ENCODE data around the gene S1PR4. TPM values are rescaled to one million over a fixed set of nuclear protein-coding genes. Genes with fewer than 3 reads are reported as not detected.

Gene S1PR4
- total and polyA plus RNA-seq, 9 of the 15 experiments (the other 6 are each of a cell fraction or from before 2014, with no cell fraction given): 0.27 TPM; not detected in 8

DNA sequence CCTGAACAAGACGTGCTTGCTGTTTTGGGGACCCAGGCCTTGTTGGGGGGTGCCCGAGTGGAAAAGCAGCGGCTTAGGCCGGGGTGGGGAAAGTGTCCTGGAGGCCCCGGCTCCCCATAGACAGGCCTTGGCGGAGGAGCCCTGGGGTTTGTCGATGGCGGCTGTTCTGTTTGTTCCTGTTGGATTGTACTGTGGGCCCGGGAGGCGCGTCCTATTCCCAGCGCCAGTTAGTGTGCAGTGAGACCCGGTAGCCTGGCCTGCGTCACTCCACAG, 18.3 kb downstream of the S1PR4 start (continued):
- TF ChIP-seq CBX1 (IDR thresholded peaks at IDR 0.05; ENCODE audit: low read depth) (no peak), ATF1 (CRISPR knock-in tag; IDR thresholded peaks at IDR 0.05) (no peak), ATF1 (tag; IDR thresholded peaks at IDR 0.05) (no peak), ZNF431 (CRISPR knock-in tag; IDR thresholded peaks at IDR 0.05) (no peak)

DNA sequence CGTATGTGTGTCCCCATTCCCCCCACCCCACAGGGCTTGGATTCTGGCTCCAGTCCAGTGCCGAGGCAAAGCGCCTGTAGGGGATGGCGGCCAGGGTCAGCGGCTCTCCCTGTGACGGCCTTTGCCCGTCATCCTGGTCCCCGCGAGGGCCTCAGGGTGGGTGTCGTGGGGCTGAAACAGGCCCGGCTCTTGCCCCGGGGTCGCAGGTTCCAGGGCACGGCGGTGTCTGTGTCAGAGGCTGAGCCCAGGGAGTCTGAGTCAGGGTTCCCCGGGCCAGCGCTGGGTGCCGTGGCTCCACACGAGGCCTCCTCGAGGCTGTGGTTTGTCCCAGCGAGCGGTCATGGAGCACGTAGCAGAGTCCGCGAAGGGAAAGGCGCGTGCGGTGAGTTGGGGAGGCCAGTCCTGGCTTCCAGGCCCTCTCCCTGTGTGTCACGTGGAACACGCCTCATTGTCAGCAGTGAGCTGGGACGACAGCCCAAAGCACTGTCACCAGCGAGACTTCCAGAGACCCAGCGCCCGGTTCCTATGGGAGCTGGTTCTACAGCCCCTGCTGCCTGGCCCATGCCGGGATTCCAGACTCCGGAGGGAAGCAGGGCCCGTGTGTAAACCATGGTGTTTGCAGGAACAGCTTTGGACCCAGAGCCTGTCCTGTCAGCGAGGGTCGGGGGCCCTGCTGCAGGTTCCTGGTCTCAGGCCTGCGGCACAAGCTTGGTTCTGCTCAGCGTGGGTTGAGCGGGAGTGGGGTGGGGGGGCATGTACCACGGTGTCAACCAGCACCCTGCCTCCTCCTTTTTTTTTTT, 20.5 kb downstream of the S1PR4 start:
- Histone ChIP-seq H3K4me3 (no peak overlapping the region), H4K20me1 (replicated peaks; ENCODE audit: control insufficient read depth, insufficient read depth, low read length) (no peaks in the 10 kb centered on the region), H3K9ac (ENCODE audit: insufficient read depth in 1 of 2, low read depth in 2 of 2, low read length in 2 of 2) (peak overlapping the region in 1 of 2 experiments; percentile 73; a peak in 2 of 4 replicates), H3K4me2 (ENCODE audit: insufficient read depth, low read length) (no peak overlapping the region), H3K27ac (ENCODE audit: extremely low read depth, low read depth, low read length) (no peak overlapping the region), H3K4me1 (replicated peaks in 1 of 2; ENCODE audit: control insufficient read depth in 2 of 2, insufficient read depth in 2 of 2, low read length in 2 of 2) (peaks cover 0 to 52% of the 10 kb centered on the region in 2 experiments; a peak in 3 of 5 replicates), H3K9me3 (replicated peaks; ENCODE audit: control insufficient read depth, insufficient read depth, low read depth, low read length) (no peaks in the 10 kb centered on the region), H3K9me1 (ENCODE audit: control insufficient read depth, insufficient read depth, low read length) (no peaks in the 10 kb centered on the region), H3K27me3 (ENCODE audit: control insufficient read depth in 2 of 2, insufficient read depth in 2 of 2, low read length in 2 of 2) (no peaks in the 10 kb centered on the region), H3K79me2 (ENCODE audit: control insufficient read depth, insufficient read depth, low read length) (peaks cover 14% of the 10 kb centered on the region), H2AFZ (ENCODE audit: low read depth, low read length) (no peak overlapping the region), H3K36me3 (ENCODE audit: control insufficient read depth, insufficient read depth, low read length) (peaks cover 71% of the 10 kb centered on the region; the same call in 1 of the 3 replicates)
- 95% methylated on average over 13 of the region's 43 CpGs for WGBS (ENCODE audit: insufficient coverage, low coverage, missing lambda C conversion rate)
- in situ Hi-C loops (cut with MboI) (no loop called here), intact Hi-C loops (cut with micrococcal nuclease) (no loop called here)
- TF ChIP-seq NFIC (IDR thresholded peaks at IDR 0.05) (peak; percentile 28; the same call in 1 of the 2 replicates), RBFOX2 (IDR thresholded peaks at IDR 0.05; ENCODE audit: low read depth, low read length) (peak; percentile 32; the same call in 1 of the 2 replicates), POLR2AphosphoS5 (IDR thresholded peaks at IDR 0.05; ENCODE audit: control insufficient read depth, insufficient read depth, low read depth, low read length) (peak; percentile 10; the same call in 1 of the 2 replicates), FIP1L1 (IDR thresholded peaks at IDR 0.05; ENCODE audit: low read depth, low read length, poor library complexity, severe bottlenecking) (peak; percentile 31)
- TF ChIP-seq, protein P1, sequence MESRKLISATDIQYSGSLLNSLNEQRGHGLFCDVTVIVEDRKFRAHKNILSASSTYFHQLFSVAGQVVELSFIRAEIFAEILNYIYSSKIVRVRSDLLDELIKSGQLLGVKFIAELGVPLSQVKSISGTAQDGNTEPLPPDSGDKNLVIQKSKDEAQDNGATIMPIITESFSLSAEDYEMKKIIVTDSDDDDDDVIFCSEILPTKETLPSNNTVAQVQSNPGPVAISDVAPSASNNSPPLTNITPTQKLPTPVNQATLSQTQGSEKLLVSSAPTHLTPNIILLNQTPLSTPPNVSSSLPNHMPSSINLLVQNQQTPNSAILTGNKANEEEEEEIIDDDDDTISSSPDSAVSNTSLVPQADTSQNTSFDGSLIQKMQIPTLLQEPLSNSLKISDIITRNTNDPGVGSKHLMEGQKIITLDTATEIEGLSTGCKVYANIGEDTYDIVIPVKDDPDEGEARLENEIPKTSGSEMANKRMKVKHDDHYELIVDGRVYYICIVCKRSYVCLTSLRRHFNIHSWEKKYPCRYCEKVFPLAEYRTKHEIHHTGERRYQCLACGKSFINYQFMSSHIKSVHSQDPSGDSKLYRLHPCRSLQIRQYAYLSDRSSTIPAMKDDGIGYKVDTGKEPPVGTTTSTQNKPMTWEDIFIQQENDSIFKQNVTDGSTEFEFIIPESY (CRISPR knock-in tag; IDR thresholded peaks at IDR 0.05): peak; percentile 96
- TF ChIP-seq, protein P2, sequence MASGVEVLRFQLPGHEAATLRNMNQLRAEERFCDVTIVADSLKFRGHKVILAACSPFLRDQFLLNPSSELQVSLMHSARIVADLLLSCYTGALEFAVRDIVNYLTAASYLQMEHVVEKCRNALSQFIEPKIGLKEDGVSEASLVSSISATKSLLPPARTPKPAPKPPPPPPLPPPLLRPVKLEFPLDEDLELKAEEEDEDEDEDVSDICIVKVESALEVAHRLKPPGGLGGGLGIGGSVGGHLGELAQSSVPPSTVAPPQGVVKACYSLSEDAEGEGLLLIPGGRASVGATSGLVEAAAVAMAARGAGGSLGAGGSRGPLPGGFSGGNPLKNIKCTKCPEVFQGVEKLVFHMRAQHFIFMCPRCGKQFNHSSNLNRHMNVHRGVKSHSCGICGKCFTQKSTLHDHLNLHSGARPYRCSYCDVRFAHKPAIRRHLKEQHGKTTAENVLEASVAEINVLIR (CRISPR knock-in tag; IDR thresholded peaks at IDR 0.05): no peak
- POLR2A ChIA-PET: no interaction called here
- DNase-seq (ENCODE audit: extremely low read depth in 1 of 4, low spot score in 3 of 4): no peak
- no peak for ATAC-seq
- CTCF ChIA-PET (ENCODE audit: low intra/inter-chr PET ratio): interaction anchor here (1.0 kb wide), 1 partner anchor 53 kb away, joined by 3 read pairs; no protein-coding TSS in a partner anchor
- FAIRE-seq: no peak
- no TSS peak for BruUV-seq (replicated peaks)

Data from K562 (cell line).